GM12873 (cell line): Measurements from ENCODE around the gene SSRP1.

Source experiments
- CTCF ChIP-seq: IDR thresholded peaks from 2 replicates; pipeline ENCODE4 v1.5.1; 2012; ENCODE audit warnings: low read depth, mild to moderate bottlenecking, moderate library complexity, low read length, control low read depth; ENCODE audit not compliant: insufficient read depth; ENCODE audit errors: missing control alignments

The SSRP1 gene

DNA sequence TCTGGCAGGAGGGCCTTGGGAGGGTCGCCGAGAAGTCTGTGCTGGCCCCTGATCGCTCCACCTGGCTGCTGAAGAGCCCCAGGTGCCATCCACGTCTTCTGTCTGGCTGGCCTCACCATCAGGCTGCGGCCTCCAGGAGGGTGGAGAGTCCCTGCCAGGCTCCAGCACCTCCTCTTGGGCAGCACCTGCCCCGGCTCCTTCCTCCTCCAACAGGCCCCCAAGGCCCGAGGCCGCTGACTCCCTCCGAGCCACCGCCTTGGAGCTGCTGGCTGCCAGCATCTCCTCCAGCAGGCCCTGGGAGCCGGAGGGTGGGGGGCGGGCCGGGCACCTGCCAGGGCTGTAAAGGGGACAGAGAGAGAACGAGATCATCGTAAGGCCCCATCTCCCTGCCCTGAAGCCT, 33.2 kb downstream of the SSRP1 start:
- no peak for TF ChIP-seq CTCF

DNA sequence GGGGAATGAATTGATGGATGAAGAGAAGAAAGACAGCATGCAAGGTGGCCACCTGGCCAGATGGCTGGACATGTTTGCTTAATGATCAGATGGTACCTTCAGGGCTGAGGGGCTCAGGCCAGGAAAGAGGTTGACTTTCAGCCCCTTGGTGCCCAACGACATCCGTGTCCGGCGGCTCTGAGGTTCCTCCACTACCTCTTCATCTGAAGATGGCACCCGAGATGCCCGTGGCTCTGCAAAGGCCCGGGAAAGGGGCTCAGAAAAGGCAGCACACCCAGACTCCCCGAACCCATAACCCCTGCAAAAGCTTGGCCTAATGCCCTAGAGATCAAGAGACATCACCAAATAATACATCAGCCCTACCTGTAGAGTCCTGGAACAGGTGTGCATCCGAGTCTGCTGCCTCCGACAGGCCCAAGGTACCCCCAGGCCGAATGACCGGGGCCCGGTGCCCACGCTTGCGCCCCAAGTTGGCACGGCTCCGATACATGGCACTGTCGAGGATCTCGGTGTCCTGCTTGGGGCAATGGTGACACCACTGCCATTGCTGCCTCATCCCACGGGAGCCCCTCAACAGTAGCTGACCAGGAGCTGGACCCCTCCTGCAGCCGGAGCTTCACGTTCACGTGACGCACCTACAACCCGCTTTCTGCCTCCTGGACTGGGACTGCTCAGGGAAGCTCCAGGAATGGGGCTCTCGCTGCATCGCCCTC, 33.8 kb downstream of the SSRP1 start:
- TF ChIP-seq CTCF: no peak

DNA sequence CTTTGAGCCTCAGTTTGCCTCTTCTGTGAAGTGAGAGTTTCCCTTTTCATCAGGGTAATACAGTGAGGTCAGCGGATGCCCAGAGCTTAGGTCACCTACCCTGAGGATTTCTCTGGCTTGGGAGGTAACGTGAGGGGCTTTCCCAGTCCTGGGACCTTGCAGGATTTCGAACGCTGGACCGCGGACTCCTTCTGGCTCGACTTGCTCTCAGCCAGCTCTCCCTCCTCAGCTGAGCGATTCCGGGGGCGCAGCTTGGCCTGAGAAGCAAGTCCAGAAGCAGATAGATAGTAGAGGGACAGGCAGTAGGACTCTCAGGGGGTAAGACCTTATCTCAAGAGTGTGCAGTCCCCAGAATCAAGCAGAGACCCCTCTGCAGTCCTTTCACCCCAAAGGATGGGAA, 34.9 kb downstream of the SSRP1 start:
- no peak for TF ChIP-seq CTCF

DNA sequence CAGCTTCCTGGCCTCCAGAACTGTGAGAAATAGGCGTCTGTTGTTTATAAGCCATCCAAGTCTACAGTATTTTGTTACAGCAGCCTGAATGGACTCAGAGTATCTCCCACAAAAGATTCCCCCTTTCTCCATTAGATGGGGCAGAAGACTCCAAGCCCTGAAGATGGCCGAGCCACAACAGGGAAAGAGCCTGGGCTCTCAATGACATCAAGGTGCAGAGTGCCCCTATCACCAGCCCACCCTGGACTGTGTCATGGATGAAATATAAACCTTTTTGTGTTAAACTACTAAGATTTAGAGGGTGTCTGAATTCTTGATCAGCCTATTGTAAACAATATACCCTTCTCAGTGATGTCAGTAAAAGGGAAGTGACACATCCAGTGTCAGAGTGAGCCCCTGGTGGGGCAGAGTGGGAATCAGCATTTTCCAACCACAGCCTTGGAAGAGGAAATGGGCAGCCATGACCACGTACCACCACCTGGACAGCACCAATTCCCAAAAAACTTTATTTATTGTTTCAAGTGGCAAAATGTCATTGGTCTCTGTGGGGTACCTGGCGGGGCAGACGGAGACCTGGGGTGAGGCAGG, 36.4 kb downstream of the SSRP1 start:
- TF ChIP-seq CTCF: no peak

DNA sequence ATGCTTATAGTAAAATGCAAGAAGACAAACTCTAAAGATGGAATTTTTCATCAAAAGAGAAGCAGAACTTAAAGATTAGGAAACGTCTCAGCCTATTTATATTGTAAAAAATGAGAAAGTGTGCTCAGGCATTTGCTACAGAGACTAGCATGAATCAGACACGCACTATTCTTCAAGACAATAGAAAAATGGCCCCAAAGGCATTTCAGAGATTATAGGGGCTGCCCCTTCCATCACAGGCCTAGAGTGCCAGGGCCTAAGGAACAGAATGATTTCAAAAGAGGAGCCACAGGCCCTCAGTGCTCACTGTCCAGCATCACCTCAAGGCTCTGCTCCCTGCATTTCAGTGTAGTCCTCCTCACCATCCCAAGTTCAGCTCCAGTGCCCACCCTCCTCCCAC, 38.5 kb downstream of the SSRP1 start:
- TF ChIP-seq CTCF: no peak

GRCh38 chr11:57294225-57295131, 41.2 kb downstream of the SSRP1 start:
- no peak for TF ChIP-seq CTCF

DNA sequence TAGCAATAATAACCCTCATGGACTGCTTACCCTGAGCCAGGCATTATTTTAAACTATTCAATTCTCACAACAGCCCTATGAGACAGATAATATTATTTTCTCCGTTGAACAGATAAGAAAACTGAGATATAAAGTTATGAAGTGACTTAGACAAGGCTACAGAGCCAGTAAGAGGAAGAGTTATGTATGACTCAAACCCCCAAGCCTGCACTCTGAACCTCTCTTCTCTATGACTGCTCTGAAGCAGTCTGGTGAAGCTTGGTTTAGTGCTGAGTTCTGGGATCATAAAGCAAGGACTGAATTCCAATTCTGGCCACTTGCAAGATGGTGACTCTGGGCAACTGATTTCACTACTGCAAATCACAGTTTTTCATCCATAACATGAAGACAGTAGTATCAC, 45.4 kb downstream of the SSRP1 start:
- no peak for TF ChIP-seq CTCF
